Measurements from ENCODE around the gene HIGD1B.

DNA sequence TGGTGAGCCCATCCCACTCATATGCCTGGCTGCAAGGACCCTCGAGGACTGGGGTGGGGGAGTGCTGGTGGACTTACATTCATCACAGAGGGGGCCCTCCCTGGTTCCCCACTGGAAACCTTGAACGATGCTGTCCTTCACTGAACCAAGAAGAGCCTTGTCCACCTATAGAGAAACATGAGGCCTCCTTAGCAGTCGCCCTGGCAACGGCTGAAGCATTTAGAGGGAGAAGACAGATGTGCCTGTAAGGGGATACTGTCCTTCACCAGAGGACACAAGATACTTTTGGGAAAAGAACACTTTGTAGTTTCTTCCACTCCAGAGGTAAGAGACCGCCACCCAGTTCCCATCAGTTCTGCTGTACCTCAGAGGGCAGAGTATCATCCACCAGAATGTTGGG lies 6.5 kb downstream of the HIGD1B start:
- TF ChIP-seq POLR2AphosphoS5 (IDR thresholded peaks at IDR 0.05; ENCODE audit: borderline replicate concordance, low read depth, low read length) = no peak
- TF ChIP-seq EZH2 (IDR thresholded peaks at IDR 0.05) = no peak
- no peak for TF ChIP-seq FOXP2 (optimal IDR thresholded peaks at IDR 0.05; ENCODE audit: control extremely low read depth, extremely low read length, insufficient read depth)
